Measurements from ENCODE around the gene KCNMB3. TPM values are rescaled to one million over a fixed set of nuclear protein-coding genes. Genes with fewer than 3 reads are reported as not detected.
"Not testable (repeated sequence)": the region's sequence is repeated elsewhere in the genome, so short reads cannot be mapped to it uniquely, and the experiment has no call there.

KCNMB3 gene
- total and polyA plus RNA-seq, 2 experiments from 2014 or later: 2.6 to 3.5 TPM

GRCh38 chr3:179229177-179229576 lies 21.7 kb downstream of the KCNMB3 start:
- H3K9me3 ChIP-seq (ENCODE audit: low read depth): no peaks in the 10 kb centered on the region
- H3K36me3 ChIP-seq (replicated peaks; ENCODE audit: insufficient read depth, low read depth): no peaks in the 10 kb centered on the region
- no peak overlapping the region for H3K4me2 ChIP-seq
- no peak overlapping the region for H3K4me3 ChIP-seq
- H3K27ac ChIP-seq: no peak overlapping the region
- DNase-seq (ENCODE audit: low spot score): no peak
- no peaks in the 10 kb centered on the region for H3K9me2 ChIP-seq (replicated peaks; ENCODE audit: insufficient read depth)
- TF ChIP-seq EZH2phosphoT487 (IDR thresholded peaks at IDR 0.05; ENCODE audit: low read depth, severe bottlenecking, unreplicated experiment) (no peak), EZH2 (IDR thresholded peaks at IDR 0.05; ENCODE audit: borderline replicate concordance) (no peak)
- TF ChIP-seq, protein P1, sequence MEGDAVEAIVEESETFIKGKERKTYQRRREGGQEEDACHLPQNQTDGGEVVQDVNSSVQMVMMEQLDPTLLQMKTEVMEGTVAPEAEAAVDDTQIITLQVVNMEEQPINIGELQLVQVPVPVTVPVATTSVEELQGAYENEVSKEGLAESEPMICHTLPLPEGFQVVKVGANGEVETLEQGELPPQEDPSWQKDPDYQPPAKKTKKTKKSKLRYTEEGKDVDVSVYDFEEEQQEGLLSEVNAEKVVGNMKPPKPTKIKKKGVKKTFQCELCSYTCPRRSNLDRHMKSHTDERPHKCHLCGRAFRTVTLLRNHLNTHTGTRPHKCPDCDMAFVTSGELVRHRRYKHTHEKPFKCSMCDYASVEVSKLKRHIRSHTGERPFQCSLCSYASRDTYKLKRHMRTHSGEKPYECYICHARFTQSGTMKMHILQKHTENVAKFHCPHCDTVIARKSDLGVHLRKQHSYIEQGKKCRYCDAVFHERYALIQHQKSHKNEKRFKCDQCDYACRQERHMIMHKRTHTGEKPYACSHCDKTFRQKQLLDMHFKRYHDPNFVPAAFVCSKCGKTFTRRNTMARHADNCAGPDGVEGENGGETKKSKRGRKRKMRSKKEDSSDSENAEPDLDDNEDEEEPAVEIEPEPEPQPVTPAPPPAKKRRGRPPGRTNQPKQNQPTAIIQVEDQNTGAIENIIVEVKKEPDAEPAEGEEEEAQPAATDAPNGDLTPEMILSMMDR (IDR thresholded peaks at IDR 0.05; ENCODE audit: poor library complexity): no peak
- no peaks in the 10 kb centered on the region for H3K27me3 ChIP-seq
- no peaks in the 10 kb centered on the region for H4K20me1 ChIP-seq (ENCODE audit: insufficient read depth, poor library complexity, severe bottlenecking)
- no peaks in the 10 kb centered on the region for H3K4me1 ChIP-seq (ENCODE audit: insufficient read depth)
- H2AFZ ChIP-seq: no peak overlapping the region
- 81% methylated on average over 5 of the region's 5 CpGs for WGBS (ENCODE audit: low lambda C conversion rate, missing lambda C conversion rate)
- no peaks in the 10 kb centered on the region for H3K79me2 ChIP-seq

- H2AFZ ChIP-seq: no peak overlapping the region
- H3K4me3 ChIP-seq: no peak overlapping the region
- no peaks in the 10 kb centered on the region for H3K4me1 ChIP-seq (ENCODE audit: insufficient read depth)
- DNase-seq (ENCODE audit: low spot score): no peak
- no peaks in the 10 kb centered on the region for H3K27me3 ChIP-seq
- no peak overlapping the region for H3K27ac ChIP-seq
- no peak overlapping the region for H3K4me2 ChIP-seq
- 90% methylated on average over 3 of the region's 3 CpGs for WGBS (ENCODE audit: low lambda C conversion rate, missing lambda C conversion rate)
- H3K9me3 ChIP-seq (ENCODE audit: low read depth): no peaks in the 10 kb centered on the region
- H3K79me2 ChIP-seq: no peaks in the 10 kb centered on the region
- no peaks in the 10 kb centered on the region for H3K36me3 ChIP-seq (replicated peaks; ENCODE audit: insufficient read depth, low read depth)
- no peak for TF ChIP-seq EZH2phosphoT487 (IDR thresholded peaks at IDR 0.05; ENCODE audit: low read depth, severe bottlenecking, unreplicated experiment)
- TF ChIP-seq, protein P1 (IDR thresholded peaks at IDR 0.05; ENCODE audit: poor library complexity): no peak
- TF ChIP-seq EZH2 (IDR thresholded peaks at IDR 0.05; ENCODE audit: borderline replicate concordance): no peak
- H4K20me1 ChIP-seq (ENCODE audit: insufficient read depth, poor library complexity, severe bottlenecking): no peaks in the 10 kb centered on the region
- H3K9me2 ChIP-seq (replicated peaks; ENCODE audit: insufficient read depth): no peaks in the 10 kb centered on the region
Observed at GRCh38 chr3:179227349-179227748, 23.6 kb downstream of the KCNMB3 start.

DNA sequence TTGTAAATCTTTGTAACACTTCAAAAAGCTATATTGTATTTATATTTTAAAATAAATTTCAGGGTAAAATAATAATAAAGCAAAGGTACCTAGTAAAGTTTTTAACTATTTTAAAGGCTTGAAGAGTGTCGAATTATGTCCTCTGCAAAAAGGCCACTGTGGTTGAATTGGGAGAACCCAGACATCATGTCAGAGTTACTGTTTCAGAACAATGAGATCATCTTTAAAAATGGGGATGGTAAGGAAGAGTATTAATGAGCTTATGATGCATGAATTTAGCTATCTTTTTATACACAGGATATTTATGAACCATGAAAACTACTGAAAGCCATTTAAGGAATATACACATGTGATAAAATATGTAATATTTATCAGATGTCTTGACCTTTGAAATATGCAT lies 26.3 kb downstream of the KCNMB3 start:
- Histone ChIP-seq H3K4me2 (no peak overlapping the region), H3K79me2 (no peaks in the 10 kb centered on the region), H3K36me3 (replicated peaks; ENCODE audit: insufficient read depth, low read depth) (no peaks in the 10 kb centered on the region), H4K20me1 (ENCODE audit: insufficient read depth, poor library complexity, severe bottlenecking) (no peaks in the 10 kb centered on the region), H3K9me2 (replicated peaks; ENCODE audit: insufficient read depth) (no peaks in the 10 kb centered on the region), H2AFZ (no peak overlapping the region), H3K27ac (no peak overlapping the region), H3K27me3 (no peaks in the 10 kb centered on the region), H3K4me1 (ENCODE audit: insufficient read depth) (no peaks in the 10 kb centered on the region), H3K9me3 (ENCODE audit: low read depth) (no peaks in the 10 kb centered on the region), H3K4me3 (no peak overlapping the region)
- TF ChIP-seq EZH2phosphoT487 (IDR thresholded peaks at IDR 0.05; ENCODE audit: low read depth, severe bottlenecking, unreplicated experiment) (no peak), EZH2 (IDR thresholded peaks at IDR 0.05; ENCODE audit: borderline replicate concordance) (no peak)
- TF ChIP-seq, protein P1 (IDR thresholded peaks at IDR 0.05; ENCODE audit: poor library complexity): no peak
- no peak for DNase-seq (ENCODE audit: low spot score)
- WGBS (ENCODE audit: low lambda C conversion rate, missing lambda C conversion rate): 97% methylated on average over 1 of the region's 1 CpG

DNA sequence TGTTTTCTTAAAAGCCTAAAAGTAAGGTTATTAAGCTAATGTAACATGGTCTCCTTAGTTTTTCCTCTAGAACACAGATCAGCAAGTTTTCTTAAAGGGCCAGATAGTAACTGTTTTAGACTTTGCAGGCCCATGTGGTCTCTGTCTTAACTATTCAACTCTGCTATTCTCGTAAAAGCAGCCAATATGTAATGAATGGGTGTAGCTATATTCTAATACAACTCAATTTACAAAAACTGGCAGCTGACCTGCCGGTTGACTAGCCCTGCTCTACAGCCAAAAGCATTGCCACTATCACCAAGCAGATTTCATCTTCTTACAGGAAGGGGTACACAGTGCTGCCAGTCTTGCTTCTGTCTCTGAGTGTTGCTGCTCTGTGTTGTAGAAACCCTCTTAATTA lies 27.4 kb downstream of the KCNMB3 start:
- Histone ChIP-seq H2AFZ (no peak overlapping the region), H3K4me3 (no peak overlapping the region)

DNA sequence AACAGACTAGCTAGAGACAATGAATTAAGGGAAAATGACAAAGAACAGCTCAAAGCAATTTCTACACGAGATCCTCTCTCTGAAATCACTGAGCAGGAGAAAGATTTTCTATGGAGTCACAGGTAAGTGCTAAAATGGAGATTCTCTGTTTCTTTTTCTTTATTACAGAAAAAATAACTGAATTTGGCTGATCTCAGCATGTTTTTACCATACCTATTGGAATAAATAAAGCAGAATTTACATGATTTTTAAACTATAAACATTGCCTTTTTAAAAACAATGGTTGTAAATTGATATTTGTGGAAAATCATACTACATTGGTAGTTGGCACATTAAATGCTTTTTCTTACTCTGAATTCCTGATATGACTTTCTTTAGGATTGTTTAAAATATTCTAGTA lies 32.7 kb downstream of the KCNMB3 start:
- H3K9me3 ChIP-seq (ENCODE audit: low read depth); H3K4me3 ChIP-seq; DNase-seq (ENCODE audit: low spot score): not testable (repeated sequence)

More for the DNA sequence above, 27.4 kb downstream of the KCNMB3 start:
- Histone ChIP-seq H3K4me1 (ENCODE audit: insufficient read depth) (no peaks in the 10 kb centered on the region), H3K4me2 (no peak overlapping the region), H3K27ac (no peak overlapping the region), H3K27me3 (no peaks in the 10 kb centered on the region), H3K79me2 (no peaks in the 10 kb centered on the region), H3K36me3 (replicated peaks; ENCODE audit: insufficient read depth, low read depth) (no peaks in the 10 kb centered on the region), H3K9me3 (ENCODE audit: low read depth) (no peaks in the 10 kb centered on the region), H3K9me2 (replicated peaks; ENCODE audit: insufficient read depth) (no peaks in the 10 kb centered on the region), H4K20me1 (ENCODE audit: insufficient read depth, poor library complexity, severe bottlenecking) (no peaks in the 10 kb centered on the region)
- 82% methylated on average over 2 of the region's 2 CpGs for WGBS (ENCODE audit: low lambda C conversion rate, missing lambda C conversion rate)
- DNase-seq (ENCODE audit: low spot score): no peak
- TF ChIP-seq EZH2phosphoT487 (IDR thresholded peaks at IDR 0.05; ENCODE audit: low read depth, severe bottlenecking, unreplicated experiment) (no peak), EZH2 (IDR thresholded peaks at IDR 0.05; ENCODE audit: borderline replicate concordance) (no peak)
- TF ChIP-seq, protein P1 (IDR thresholded peaks at IDR 0.05; ENCODE audit: poor library complexity): no peak

More for the DNA sequence above, 32.7 kb downstream of the KCNMB3 start:
- H3K4me1 ChIP-seq (ENCODE audit: insufficient read depth); H3K27me3 ChIP-seq; H3K79me2 ChIP-seq; H2AFZ ChIP-seq; H4K20me1 ChIP-seq (ENCODE audit: insufficient read depth, poor library complexity, severe bottlenecking); H3K9me2 ChIP-seq (replicated peaks; ENCODE audit: insufficient read depth); H3K36me3 ChIP-seq (replicated peaks; ENCODE audit: insufficient read depth, low read depth); H3K4me2 ChIP-seq; H3K27ac ChIP-seq: not testable (repeated sequence)
- 93% methylated on average over 1 of the region's 1 CpG for WGBS (ENCODE audit: low lambda C conversion rate, missing lambda C conversion rate)

All from hepatocyte (in vitro differentiated cells).